Measurements from ENCODE around the gene LPAR1.

LPAR1 gene

DNA sequence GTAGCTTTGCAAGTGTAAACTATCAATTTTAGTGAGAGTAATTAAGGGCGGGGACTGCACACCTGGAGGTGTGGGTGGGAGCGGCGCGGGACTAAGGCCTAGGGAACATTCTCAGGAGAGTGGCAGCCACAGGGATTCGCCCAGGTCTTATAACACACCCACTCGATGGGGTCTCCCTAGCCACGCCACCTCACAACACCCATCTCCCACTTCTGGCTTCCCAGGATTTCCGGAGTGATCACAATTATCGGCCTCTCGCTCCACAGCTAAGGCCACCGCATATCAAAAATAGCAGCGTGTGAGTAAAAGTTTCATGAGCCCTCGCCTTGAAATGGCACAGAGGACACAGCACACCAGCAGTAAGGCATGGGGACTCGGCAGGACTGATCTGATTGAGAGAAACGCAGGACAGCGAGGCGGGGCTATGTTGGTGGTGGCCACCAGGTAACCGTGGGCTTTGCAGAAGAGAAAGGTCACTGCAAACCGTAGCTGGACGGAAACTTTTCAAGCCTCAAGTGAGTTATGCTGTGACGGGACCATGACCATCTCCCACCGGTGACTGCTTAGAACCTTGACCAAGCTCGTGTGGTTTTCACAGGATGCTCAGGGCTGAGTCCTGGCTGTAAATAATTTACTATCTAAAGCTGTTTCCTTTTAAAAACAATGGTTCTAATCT lies 1.1 kb upstream of the LPAR1 start:
- H3K27me3 ChIP-seq (ENCODE audit: control insufficient read depth, insufficient read depth, low read length, poor library complexity, severe bottlenecking): peaks cover 33% of the 10 kb centered on the region
- H3K9me3 ChIP-seq (ENCODE audit: control insufficient read depth, low read length): no peaks in the 10 kb centered on the region
- no peaks in the 10 kb centered on the region for H3K36me3 ChIP-seq (ENCODE audit: control insufficient read depth, insufficient read depth, low read length)
- H3K27ac ChIP-seq (ENCODE audit: insufficient read depth, low read depth, low read length, poor library complexity, severe bottlenecking): no peak overlapping the region
- peaks cover 10% of the 10 kb centered on the region for H3K4me1 ChIP-seq (ENCODE audit: control insufficient read depth, insufficient read depth, low read length)
- 65 to 66% methylated on average over 23 of the region's 23 CpGs for WGBS, 2 experiments
- peak overlapping the region; percentile 59 for H3K4me3 ChIP-seq (ENCODE audit: insufficient read depth, low read depth, low read length)

DNA sequence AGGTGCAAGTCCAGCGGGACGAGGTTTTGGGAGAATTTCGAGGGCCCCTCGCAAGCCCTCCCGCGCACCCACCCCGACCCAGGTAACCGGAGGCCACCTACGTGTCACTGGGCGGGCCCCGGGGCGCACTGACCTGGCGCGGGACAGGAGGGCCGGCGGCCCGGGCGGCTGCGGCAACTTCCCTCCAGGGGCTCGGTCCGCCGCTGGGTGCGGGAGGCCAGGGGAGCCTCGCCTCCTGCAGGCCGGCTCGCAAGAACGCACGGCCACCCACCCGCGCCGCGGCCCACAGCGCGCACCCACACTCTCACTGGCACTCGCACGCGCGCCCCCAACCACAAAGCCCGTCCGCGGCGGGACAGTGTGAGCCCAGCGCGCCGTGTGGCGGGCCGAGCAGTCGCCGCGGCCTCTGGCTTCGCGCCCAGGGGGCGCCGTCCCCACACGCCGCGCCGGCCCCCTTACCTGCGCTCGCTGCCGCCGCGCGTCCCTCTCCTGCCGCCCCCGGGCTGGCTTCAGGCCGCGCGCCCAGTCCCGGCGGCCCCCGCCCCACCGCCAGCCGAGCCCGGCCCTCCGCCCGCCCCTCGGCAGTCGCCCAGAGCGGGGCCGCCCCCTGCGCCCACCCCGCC lies 451 bp downstream of the LPAR1 start:
- peaks cover 33% of the 10 kb centered on the region for H3K27me3 ChIP-seq (ENCODE audit: control insufficient read depth, insufficient read depth, low read length, poor library complexity, severe bottlenecking)
- H3K36me3 ChIP-seq (ENCODE audit: control insufficient read depth, insufficient read depth, low read length): no peaks in the 10 kb centered on the region
- peaks cover 10% of the 10 kb centered on the region for H3K4me1 ChIP-seq (ENCODE audit: control insufficient read depth, insufficient read depth, low read length)
- H3K9me3 ChIP-seq (ENCODE audit: control insufficient read depth, low read length): no peaks in the 10 kb centered on the region
- H3K4me3 ChIP-seq (ENCODE audit: insufficient read depth, low read depth, low read length): peak overlapping the region; percentile 59
- no peak overlapping the region for H3K27ac ChIP-seq (ENCODE audit: insufficient read depth, low read depth, low read length, poor library complexity, severe bottlenecking)
- 0 to 1% methylated on average over 83 of the region's 83 CpGs for WGBS, 2 experiments

DNA sequence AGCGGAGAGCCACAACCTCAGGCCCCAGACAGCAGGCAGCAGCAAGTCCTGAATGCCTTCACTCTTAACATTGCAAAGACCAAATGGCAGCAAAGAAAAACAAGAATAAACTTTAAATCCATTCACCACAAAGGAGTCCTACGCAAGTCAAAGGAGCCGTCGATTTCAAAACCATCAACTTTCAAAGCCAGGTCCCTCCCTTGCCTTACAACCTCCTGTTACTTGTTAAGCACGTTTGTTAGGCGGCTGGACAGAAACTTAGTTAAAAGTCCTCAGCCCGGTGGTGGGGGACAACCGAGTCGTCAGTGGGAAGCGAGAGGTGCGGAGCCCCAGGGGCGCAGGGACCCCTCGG lies 938 bp downstream of the LPAR1 start:
- no peaks in the 10 kb centered on the region for H3K36me3 ChIP-seq (ENCODE audit: control insufficient read depth, insufficient read depth, low read length)
- 2 to 4% methylated on average over 13 of the region's 13 CpGs for WGBS, 2 experiments
- no peak overlapping the region for H3K27ac ChIP-seq (ENCODE audit: insufficient read depth, low read depth, low read length, poor library complexity, severe bottlenecking)
- peak overlapping the region; percentile 59 for H3K4me3 ChIP-seq (ENCODE audit: insufficient read depth, low read depth, low read length)
- peaks cover 10% of the 10 kb centered on the region for H3K4me1 ChIP-seq (ENCODE audit: control insufficient read depth, insufficient read depth, low read length)
- no peaks in the 10 kb centered on the region for H3K9me3 ChIP-seq (ENCODE audit: control insufficient read depth, low read length)
- H3K27me3 ChIP-seq (ENCODE audit: control insufficient read depth, insufficient read depth, low read length, poor library complexity, severe bottlenecking): peaks cover 33% of the 10 kb centered on the region

- no peak overlapping the region for H3K27ac ChIP-seq (ENCODE audit: insufficient read depth, low read depth, low read length, poor library complexity, severe bottlenecking)
- peaks cover 33% of the 10 kb centered on the region for H3K27me3 ChIP-seq (ENCODE audit: control insufficient read depth, insufficient read depth, low read length, poor library complexity, severe bottlenecking)
- 15 to 17% methylated on average over 8 of the region's 8 CpGs for WGBS, 2 experiments
Measured at GRCh38 chr9:111036946-111037345, 1.3 kb downstream of the LPAR1 start.

GRCh38 chr9:111036429-111036789 lies 1.9 kb downstream of the LPAR1 start:
- no peaks in the 10 kb centered on the region for H3K9me3 ChIP-seq (ENCODE audit: control insufficient read depth, low read length)
- H3K36me3 ChIP-seq (ENCODE audit: control insufficient read depth, insufficient read depth, low read length): no peaks in the 10 kb centered on the region
- H3K27ac ChIP-seq (ENCODE audit: insufficient read depth, low read depth, low read length, poor library complexity, severe bottlenecking): no peak overlapping the region
- peaks cover 10% of the 10 kb centered on the region for H3K4me1 ChIP-seq (ENCODE audit: control insufficient read depth, insufficient read depth, low read length)
- WGBS, 2 experiments: 2 to 3% methylated on average over 15 of the region's 15 CpGs
- peak overlapping the region; percentile 59 for H3K4me3 ChIP-seq (ENCODE audit: insufficient read depth, low read depth, low read length)
- H3K27me3 ChIP-seq (ENCODE audit: control insufficient read depth, insufficient read depth, low read length, poor library complexity, severe bottlenecking): peaks cover 33% of the 10 kb centered on the region

More at GRCh38 chr9:111036946-111037345, 1.3 kb downstream of the LPAR1 start:
- H3K4me1 ChIP-seq (ENCODE audit: control insufficient read depth, insufficient read depth, low read length): peaks cover 10% of the 10 kb centered on the region
- H3K9me3 ChIP-seq (ENCODE audit: control insufficient read depth, low read length): no peaks in the 10 kb centered on the region
- H3K4me3 ChIP-seq (ENCODE audit: insufficient read depth, low read depth, low read length): peak overlapping the region; percentile 59
- no peaks in the 10 kb centered on the region for H3K36me3 ChIP-seq (ENCODE audit: control insufficient read depth, insufficient read depth, low read length)

DNA sequence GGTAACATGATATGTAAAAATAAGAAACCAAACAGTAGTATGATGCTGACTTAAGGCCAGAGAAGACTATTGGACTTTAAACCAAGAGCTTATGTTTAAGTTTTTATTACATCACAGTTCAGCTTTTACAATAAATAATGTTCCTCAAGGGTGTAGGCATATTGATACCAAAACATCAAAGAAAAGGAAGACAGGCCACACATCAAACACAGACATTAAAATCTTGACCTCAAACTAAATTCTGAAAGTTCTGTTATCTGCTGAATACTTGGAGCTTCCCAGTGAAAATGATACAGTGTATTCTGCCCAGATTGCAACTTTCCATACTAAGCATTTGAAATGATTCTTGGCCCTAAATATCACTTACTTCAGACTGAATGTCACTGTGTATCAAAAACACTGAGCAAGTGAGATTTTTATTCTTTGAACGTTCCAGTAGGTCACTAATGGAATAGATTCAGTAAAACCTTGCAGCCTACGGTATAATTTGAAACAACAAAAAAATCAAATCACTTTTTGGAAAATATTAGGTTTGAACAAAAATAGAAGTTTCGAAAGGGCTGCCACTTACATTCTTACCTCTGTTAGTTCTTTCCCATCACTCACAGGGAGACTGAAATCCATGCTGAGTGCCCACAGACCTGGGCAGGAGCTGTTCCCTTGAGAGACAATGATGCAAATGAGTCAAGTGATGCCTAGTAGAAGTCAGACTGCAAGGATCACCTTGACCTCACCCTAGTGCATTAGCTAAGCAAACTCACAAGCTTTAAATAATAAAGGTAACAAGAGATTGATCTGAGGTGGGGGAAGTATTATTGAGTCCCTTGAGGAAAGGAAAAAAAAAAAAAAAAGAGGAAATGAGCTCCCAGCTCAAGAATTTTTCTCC lies 2.5 kb downstream of the LPAR1 start:
- H3K4me1 ChIP-seq (ENCODE audit: control insufficient read depth, insufficient read depth, low read length): peaks cover 10% of the 10 kb centered on the region
- H3K9me3 ChIP-seq (ENCODE audit: control insufficient read depth, low read length): no peaks in the 10 kb centered on the region
- peak overlapping the region; percentile 59 for H3K4me3 ChIP-seq (ENCODE audit: insufficient read depth, low read depth, low read length)
- no peak overlapping the region for H3K27ac ChIP-seq (ENCODE audit: insufficient read depth, low read depth, low read length, poor library complexity, severe bottlenecking)
- WGBS, 2 experiments: 83 to 86% methylated on average over 1 to 3 of the region's 3 CpGs
- no peaks in the 10 kb centered on the region for H3K36me3 ChIP-seq (ENCODE audit: control insufficient read depth, insufficient read depth, low read length)
- peaks cover 33% of the 10 kb centered on the region for H3K27me3 ChIP-seq (ENCODE audit: control insufficient read depth, insufficient read depth, low read length, poor library complexity, severe bottlenecking)

DNA sequence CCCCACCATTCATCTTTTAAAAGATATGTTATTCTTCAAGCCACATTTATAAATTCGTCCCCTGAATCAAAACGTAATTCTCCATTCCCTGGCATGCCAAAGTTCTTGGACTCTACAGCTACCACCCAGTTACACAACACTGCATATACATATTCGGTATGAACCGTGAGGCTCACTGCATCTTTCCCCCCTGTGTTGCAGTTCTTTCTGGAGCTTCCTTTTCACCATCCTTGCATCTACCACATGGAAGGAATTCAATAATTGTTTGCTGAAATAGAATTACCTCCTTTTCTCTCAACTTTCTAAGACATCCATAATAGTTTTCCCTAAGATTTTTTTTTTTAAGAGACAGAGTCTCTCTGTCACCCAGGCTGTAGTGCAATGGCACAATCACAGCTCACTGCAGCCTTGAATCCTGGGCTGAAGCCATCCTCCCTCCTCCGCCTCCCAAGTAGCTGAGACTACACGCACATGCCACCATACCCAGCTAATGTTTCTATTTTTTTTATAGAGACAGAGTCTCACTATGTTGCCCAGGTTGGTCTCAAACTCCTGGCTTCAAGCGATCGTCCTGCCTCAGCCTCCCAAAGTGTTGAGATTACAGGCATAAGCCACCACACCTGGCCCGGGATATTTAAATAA lies 3.3 kb downstream of the LPAR1 start:
- no peak overlapping the region for H3K4me3 ChIP-seq (ENCODE audit: insufficient read depth, low read depth, low read length)

DNA sequence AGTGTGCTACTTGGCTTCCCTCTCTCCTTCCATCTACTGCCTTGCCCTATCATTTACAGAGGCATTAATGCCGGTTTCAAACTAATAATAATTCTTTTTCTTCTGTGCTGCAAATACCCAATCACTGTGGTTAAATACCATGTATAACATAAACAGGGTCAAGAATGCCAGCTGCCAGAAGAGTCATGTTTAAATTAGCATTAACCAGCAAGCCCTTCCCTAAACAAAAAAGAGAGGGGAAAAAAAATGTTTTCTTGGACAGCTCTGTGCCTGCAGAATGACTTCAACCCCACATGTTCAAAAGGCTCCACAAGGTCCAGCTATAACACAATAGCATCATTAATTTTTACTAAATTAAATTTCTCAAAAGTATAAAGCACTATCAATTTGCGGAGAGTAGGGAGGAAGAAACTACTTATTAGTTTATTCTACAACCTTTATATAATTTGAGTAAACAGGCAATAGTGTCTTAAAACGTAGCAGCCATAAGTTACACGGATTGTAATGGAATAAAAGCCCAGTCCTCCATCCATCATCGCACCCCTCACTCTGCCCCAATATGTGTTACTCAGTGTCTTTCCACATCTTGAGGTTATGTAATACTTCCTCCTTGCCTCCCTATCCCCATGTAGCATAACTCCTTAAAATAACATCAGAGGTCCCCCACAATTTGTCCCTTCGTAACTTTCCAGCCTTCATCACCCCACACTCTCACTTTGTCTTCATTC lies 3.9 kb downstream of the LPAR1 start:
- H3K27me3 ChIP-seq (ENCODE audit: control insufficient read depth, insufficient read depth, low read length, poor library complexity, severe bottlenecking): peaks cover 30% of the 10 kb centered on the region
- 93 to 99% methylated on average over 5 of the region's 6 CpGs for WGBS, 2 experiments
- no peak overlapping the region for H3K27ac ChIP-seq (ENCODE audit: insufficient read depth, low read depth, low read length, poor library complexity, severe bottlenecking)
- H3K4me3 ChIP-seq (ENCODE audit: insufficient read depth, low read depth, low read length): no peak overlapping the region
- H3K4me1 ChIP-seq (ENCODE audit: control insufficient read depth, insufficient read depth, low read length): peaks cover 16% of the 10 kb centered on the region
- no peaks in the 10 kb centered on the region for H3K9me3 ChIP-seq (ENCODE audit: control insufficient read depth, low read length)
- no peaks in the 10 kb centered on the region for H3K36me3 ChIP-seq (ENCODE audit: control insufficient read depth, insufficient read depth, low read length)

More for the DNA sequence above, 3.3 kb downstream of the LPAR1 start:
- 92% methylated on average over 9 of the region's 9 CpGs for WGBS, 2 experiments
- Histone ChIP-seq H3K27me3 (ENCODE audit: control insufficient read depth, insufficient read depth, low read length, poor library complexity, severe bottlenecking) (peaks cover 33% of the 10 kb centered on the region), H3K9me3 (ENCODE audit: control insufficient read depth, low read length) (no peaks in the 10 kb centered on the region), H3K36me3 (ENCODE audit: control insufficient read depth, insufficient read depth, low read length) (no peaks in the 10 kb centered on the region), H3K27ac (ENCODE audit: insufficient read depth, low read depth, low read length, poor library complexity, severe bottlenecking) (no peak overlapping the region), H3K4me1 (ENCODE audit: control insufficient read depth, insufficient read depth, low read length) (peaks cover 15% of the 10 kb centered on the region)

GRCh38 chr9:111030492-111030891 lies 7.8 kb downstream of the LPAR1 start:
- Histone ChIP-seq H3K4me1 (ENCODE audit: control insufficient read depth, insufficient read depth, low read length) (peaks cover 6% of the 10 kb centered on the region), H3K4me3 (ENCODE audit: insufficient read depth, low read depth, low read length) (no peak overlapping the region), H3K27ac (ENCODE audit: insufficient read depth, low read depth, low read length, poor library complexity, severe bottlenecking) (no peak overlapping the region), H3K9me3 (ENCODE audit: control insufficient read depth, low read length) (no peaks in the 10 kb centered on the region), H3K36me3 (ENCODE audit: control insufficient read depth, insufficient read depth, low read length) (no peaks in the 10 kb centered on the region), H3K27me3 (ENCODE audit: control insufficient read depth, insufficient read depth, low read length, poor library complexity, severe bottlenecking) (no peaks in the 10 kb centered on the region)
- WGBS, 2 experiments: 56 to 57% methylated on average over 5 of the region's 5 CpGs

Data from ectodermal cell (in vitro differentiated cells).